Caco-2 (cell line): Measurements from ENCODE around the gene SRPK3. TPM values are rescaled to one million over a fixed set of nuclear protein-coding genes. Genes with fewer than 3 reads are reported as not detected.

Experiments
- BruUV-seq: library from RNA; stranded (reverse); fragments of 400-500 nt; replicated peaks from 2 replicates; lab custom pipeline; 2021; lab: Mats Ljungman, UMichigan
- CTCF ChIA-PET: fragments of 300-600 bp; sonication (Branson Sonifier 250); formaldehyde crosslinking; loops from one replicate; lab custom pipeline; 2022; ENCODE audit warnings: antibody characterized with exemption; lab: Charles Lee
- POLR2A ChIA-PET: fragments of 300-600 bp; sonication (Branson Sonifier 250); formaldehyde crosslinking; loops from one replicate; lab custom pipeline; 2022; ENCODE audit warnings: antibody characterized with exemption; lab: Charles Lee
- DNase-seq, 2 experiments: peaks; one replicate each; pipeline versions ENCODE4 v3.0.0 to v3.0.0-alpha.2; 2020 to 2022
- H3K27me3 ChIP-seq: replicated peaks from 2 replicates; pipeline ENCODE4 v1.6.0; 2011; ENCODE audit warnings: low read length; ENCODE audit not compliant: control insufficient read depth, insufficient read depth
- H3K36me3 ChIP-seq: 2 replicates; pipeline ENCODE4 v1.5.1; 2011; ENCODE audit warnings: low read length; ENCODE audit not compliant: control insufficient read depth, insufficient read depth
- H3K4me1 ChIP-seq: fragments of 250-450 bp; sonication (Bioruptor Pico); 2 replicates; pipeline ENCODE4 v1.5.1; 2020; ENCODE audit warnings: mild to moderate bottlenecking
- H3K4me3 ChIP-seq: 2 replicates; pipeline ENCODE4 v1.5.1; 2011; ENCODE audit warnings: low read depth, mild to moderate bottlenecking, control low read depth, low read length
- H3K9me3 ChIP-seq: fragments of 250-450 bp; sonication (Bioruptor Pico); 2 replicates; pipeline ENCODE4 v1.5.1; 2020; ENCODE audit warnings: mild to moderate bottlenecking, moderate library complexity
- H3K27ac Mint-ChIP-seq: one replicate; pipeline ENCODE4 v1.8.0; 2022; ENCODE audit warnings: mixed read lengths; ENCODE audit not compliant: unreplicated experiment
- H3K27me3 Mint-ChIP-seq: one replicate; pipeline ENCODE4 v1.8.0; 2022; ENCODE audit warnings: mixed read lengths; ENCODE audit not compliant: insufficient read depth, unreplicated experiment
- H3K36me3 Mint-ChIP-seq: one replicate; pipeline ENCODE4 v1.8.0; 2022; ENCODE audit warnings: mild to moderate bottlenecking, mixed read lengths; ENCODE audit not compliant: insufficient read depth, unreplicated experiment
- H3K4me1 Mint-ChIP-seq: one replicate; pipeline ENCODE4 v1.8.0; 2022; ENCODE audit warnings: low read depth, mixed read lengths; ENCODE audit not compliant: unreplicated experiment
- H3K4me3 Mint-ChIP-seq: one replicate; pipeline ENCODE4 v1.8.0; 2022; ENCODE audit warnings: mild to moderate bottlenecking, moderate library complexity, mixed read lengths; ENCODE audit not compliant: unreplicated experiment
- H3K9me3 Mint-ChIP-seq: one replicate; pipeline ENCODE4 v1.8.0; 2022; ENCODE audit warnings: mixed read lengths; ENCODE audit not compliant: unreplicated experiment
- CTCF ChIP-seq, 2 experiments: fragments of 200-600 bp in 1 of 2; IDR thresholded peaks; 1 replicate in 1 of 2; 2 replicates in 1 of 2; pipeline versions ENCODE4 v1.5.1 to v1.8.0; 2011 to 2022; ENCODE audit warnings: antibody characterized with exemption in 1 of 2, control low read depth in 1 of 2, inconsistent platforms in 1 of 2, low read depth in 1 of 2, low read length in 1 of 2, mild to moderate bottlenecking in 1 of 2, moderate library complexity in 1 of 2; ENCODE audit not compliant: insufficient read depth in 1 of 2, severe bottlenecking in 1 of 2, unreplicated experiment in 1 of 2
- intact Hi-C: fragments of 100-400 bp; cut with micrococcal nuclease; formaldehyde crosslinking; loops from one replicate; pipeline ENCODE4 v1.10.0; 2022; ENCODE audit not compliant: unreplicated experiment
- total RNA-seq: library from RNA; stranded (reverse); gene quantifications from 2 replicates; pipeline ENCODE4 v1.2.3, GENCODE V29; 2022

Gene SRPK3
- total RNA-seq, 1 experiment from 2014 or later: not detected

- POLR2A ChIA-PET: no interaction called here
- TF ChIP-seq CTCF (IDR thresholded peaks at IDR 0.05; ENCODE audit: insufficient read depth in 1 of 2, low read depth in 1 of 2, low read length in 1 of 2, severe bottlenecking in 1 of 2, unreplicated experiment in 1 of 2): no peak
These were observed 8.3 kb upstream of the SRPK3 start for GRCh38 chrX:153772316-153773217.

GRCh38 chrX:153773218-153773611 lies 7.6 kb upstream of the SRPK3 start:
- Mint-ChIP-seq H3K27ac (no peak overlapping the region), H3K36me3 (no peaks in the 10 kb centered on the region), H3K4me3 (no peak overlapping the region), H3K27me3 (no peaks in the 10 kb centered on the region), H3K9me3 (no peaks in the 10 kb centered on the region), H3K4me1 (no peaks in the 10 kb centered on the region)
- ChIA-PET POLR2A (no interaction called here), CTCF (no interaction called here)
- Histone ChIP-seq H3K4me3 (no peak overlapping the region), H3K36me3 (no peaks in the 10 kb centered on the region), H3K4me1 (no peaks in the 10 kb centered on the region), H3K27me3 (no peaks in the 10 kb centered on the region), H3K9me3 (no peaks in the 10 kb centered on the region)
- peak in 1 of 2 experiments; percentile 22 for DNase-seq
- TF ChIP-seq CTCF (IDR thresholded peaks at IDR 0.05; ENCODE audit: insufficient read depth in 1 of 2, low read depth in 1 of 2, low read length in 1 of 2, severe bottlenecking in 1 of 2, unreplicated experiment in 1 of 2): no peak
- intact Hi-C loops: no loop called here
- no TSS peak for BruUV-seq

More at GRCh38 chrX:153772316-153773217, 8.3 kb upstream of the SRPK3 start:
- H3K4me1 ChIP-seq: no peaks in the 10 kb centered on the region
- H3K27me3 Mint-ChIP-seq: no peaks in the 10 kb centered on the region
- H3K36me3 Mint-ChIP-seq: no peaks in the 10 kb centered on the region
- H3K4me3 Mint-ChIP-seq: no peak overlapping the region
- H3K27ac Mint-ChIP-seq: no peak overlapping the region
- BruUV-seq: no TSS peak
- no peaks in the 10 kb centered on the region for H3K36me3 ChIP-seq
- no peaks in the 10 kb centered on the region for H3K9me3 ChIP-seq
- H3K4me1 Mint-ChIP-seq: no peaks in the 10 kb centered on the region
- intact Hi-C loops: no loop called here
- H3K27me3 ChIP-seq: no peaks in the 10 kb centered on the region
- H3K4me3 ChIP-seq: no peak overlapping the region
- CTCF ChIA-PET: no interaction called here
- DNase-seq: peak in 1 of 2 experiments; percentile 16
- no peaks in the 10 kb centered on the region for H3K9me3 Mint-ChIP-seq

DNA sequence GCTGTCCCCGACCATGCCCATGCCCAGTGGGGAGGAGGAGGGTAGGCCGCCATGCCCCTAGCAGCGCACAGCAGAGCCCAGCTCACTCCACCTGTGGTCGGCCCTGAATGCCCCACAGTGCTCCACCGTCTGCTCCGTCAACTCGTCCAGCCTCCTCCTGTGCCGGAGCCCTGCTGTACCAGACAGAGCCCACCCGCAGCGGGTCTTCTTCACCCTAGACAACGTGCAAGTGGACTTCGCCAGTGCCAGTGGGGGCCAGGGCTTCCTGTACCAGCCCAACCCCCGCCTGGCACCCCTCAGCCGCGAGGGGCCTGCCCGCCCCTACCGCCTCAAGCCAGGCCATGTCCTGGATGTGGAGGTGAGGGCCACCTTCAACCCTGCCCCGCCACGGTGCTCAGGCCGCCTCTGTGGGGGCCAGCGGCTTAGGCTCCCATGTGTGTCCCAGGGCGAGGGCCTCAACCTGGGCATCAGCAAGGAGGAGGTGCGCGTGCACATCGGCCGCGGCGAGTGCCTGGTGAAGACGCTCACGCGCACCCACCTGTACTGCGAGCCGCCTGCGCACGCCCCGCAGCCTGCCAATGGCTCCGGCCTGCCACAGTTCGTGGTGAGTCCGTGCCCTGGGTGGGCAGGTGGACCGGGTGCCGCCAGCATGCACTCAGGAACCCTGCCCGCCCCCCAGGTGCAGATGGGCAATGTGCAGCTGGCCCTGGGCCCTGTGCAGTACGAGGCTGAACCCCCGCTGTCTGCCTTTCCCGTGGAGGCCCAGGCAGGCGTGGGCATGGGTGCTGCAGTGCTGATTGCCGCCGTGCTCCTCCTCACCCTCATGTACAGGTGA lies 6.9 kb upstream of the SRPK3 start:
- intact Hi-C loops: no loop called here
- Mint-ChIP-seq H3K9me3 (no peaks in the 10 kb centered on the region), H3K27me3 (no peaks in the 10 kb centered on the region), H3K4me3 (no peak overlapping the region), H3K4me1 (no peaks in the 10 kb centered on the region), H3K36me3 (no peaks in the 10 kb centered on the region), H3K27ac (no peak overlapping the region)
- BruUV-seq: no TSS peak
- DNase-seq: no peak
- POLR2A ChIA-PET: no interaction called here
- no peaks in the 10 kb centered on the region for H3K9me3 ChIP-seq
- no peak for TF ChIP-seq CTCF (IDR thresholded peaks at IDR 0.05; ENCODE audit: insufficient read depth in 1 of 2, low read depth in 1 of 2, low read length in 1 of 2, severe bottlenecking in 1 of 2, unreplicated experiment in 1 of 2)
- H3K27me3 ChIP-seq: no peaks in the 10 kb centered on the region
- H3K4me3 ChIP-seq: no peak overlapping the region
- H3K4me1 ChIP-seq: no peaks in the 10 kb centered on the region
- no peaks in the 10 kb centered on the region for H3K36me3 ChIP-seq
- CTCF ChIA-PET: no interaction called here
